Measurements from ENCODE around the gene ADAM11.

GRCh38 chr17:44760474-44761308, 1.9 kb downstream of the ADAM11 start:
- TF ChIP-seq RAD21 (conservative IDR thresholded peaks at IDR 0.05 in 1 of 2, IDR thresholded peaks at IDR 0.05 in 1 of 2), result no peak
- no peak for TF ChIP-seq RARB (CRISPR knock-in tag; IDR thresholded peaks at IDR 0.05)
- no peak for TF ChIP-seq JUN (IDR thresholded peaks at IDR 0.05)
- no peak for TF ChIP-seq HDAC2 (IDR thresholded peaks at IDR 0.05)
- TF ChIP-seq BHLHE40 (IDR thresholded peaks at IDR 0.05; ENCODE audit: low read depth, low read length), result no peak
- no peak for TF ChIP-seq POLR2A (IDR thresholded peaks at IDR 0.05; ENCODE audit: low read length)
- no peak for TF ChIP-seq CEBPB (IDR thresholded peaks at IDR 0.05)
- TF ChIP-seq CTCF (IDR thresholded peaks at IDR 0.05), result no peak
- no peak for TF ChIP-seq EP300 (IDR thresholded peaks at IDR 0.05)
- no peak for TF ChIP-seq USF2 (IDR thresholded peaks at IDR 0.05)
- TF ChIP-seq REST (IDR thresholded peaks at IDR 0.05), result no peak
- no peak for TF ChIP-seq HMGXB4 (CRISPR knock-in tag; IDR thresholded peaks at IDR 0.05; ENCODE audit: borderline replicate concordance)
- TF ChIP-seq ZSCAN20 (CRISPR knock-in tag; IDR thresholded peaks at IDR 0.05), result no peak

Measured in A549 (cell line).